ENCODE measurements around the gene GUCD1.

GUCD1 gene

DNA sequence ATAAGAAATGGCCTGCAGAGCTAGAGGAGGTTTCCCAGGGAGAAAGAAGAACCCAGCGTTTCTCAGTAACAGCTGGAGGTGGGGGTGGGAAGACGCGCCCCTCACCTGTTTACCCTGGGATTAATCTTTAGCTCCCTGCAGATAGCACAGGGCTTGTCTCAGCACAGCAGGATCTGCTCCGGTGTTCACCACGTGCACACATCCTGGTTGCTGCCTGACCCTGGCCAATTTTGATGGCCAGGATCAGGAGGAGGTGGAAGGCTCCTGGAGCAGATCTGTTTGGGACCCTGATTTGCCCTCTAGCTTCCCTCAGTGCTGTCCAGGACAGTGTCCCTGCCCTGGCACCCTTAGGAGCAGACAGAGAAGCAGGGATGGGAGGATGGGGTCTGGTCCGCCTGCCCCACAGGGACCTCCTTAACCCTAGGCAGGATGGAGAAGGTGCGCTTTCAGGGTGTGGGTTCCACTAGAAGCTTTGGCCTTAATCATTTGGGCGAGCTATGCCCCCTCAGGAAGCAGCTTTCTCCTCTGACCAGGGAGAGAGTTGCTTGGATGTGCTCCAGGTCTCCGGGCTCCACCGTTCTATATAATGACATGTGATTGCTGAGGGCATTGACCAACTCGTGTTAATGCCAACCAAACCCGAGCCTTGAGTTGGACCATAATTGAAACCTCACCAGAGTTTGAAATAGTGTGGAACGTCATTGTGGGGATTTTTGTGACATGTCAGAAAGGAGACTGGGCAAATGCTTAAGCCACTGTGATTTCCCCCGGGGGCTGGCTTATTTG is 40.5 kb downstream of the GUCD1 start:
- no peak for TF ChIP-seq CTCF (IDR thresholded peaks at IDR 0.05; ENCODE audit: insufficient read depth, low read depth, low read length, missing control alignments)
- no peak overlapping the region for H3K4me3 ChIP-seq (ENCODE audit: low read length)
- no peak for DNase-seq (ENCODE audit: low read depth)

- no peak for DNase-seq (ENCODE audit: low read depth)
- no peak overlapping the region for H3K4me3 ChIP-seq (ENCODE audit: low read length)
- no peak for TF ChIP-seq CTCF (IDR thresholded peaks at IDR 0.05; ENCODE audit: insufficient read depth, low read depth, low read length, missing control alignments)
These were observed 41.3 kb downstream of the GUCD1 start for GRCh38 chr22:24513378-24514240.

- no peak for TF ChIP-seq CTCF (IDR thresholded peaks at IDR 0.05; ENCODE audit: insufficient read depth, low read depth, low read length, missing control alignments)
- no peak for DNase-seq (ENCODE audit: low read depth)
- no peak overlapping the region for H3K4me3 ChIP-seq (ENCODE audit: low read length)
These were observed 42.9 kb downstream of the GUCD1 start for GRCh38 chr22:24512043-24512442.

DNA sequence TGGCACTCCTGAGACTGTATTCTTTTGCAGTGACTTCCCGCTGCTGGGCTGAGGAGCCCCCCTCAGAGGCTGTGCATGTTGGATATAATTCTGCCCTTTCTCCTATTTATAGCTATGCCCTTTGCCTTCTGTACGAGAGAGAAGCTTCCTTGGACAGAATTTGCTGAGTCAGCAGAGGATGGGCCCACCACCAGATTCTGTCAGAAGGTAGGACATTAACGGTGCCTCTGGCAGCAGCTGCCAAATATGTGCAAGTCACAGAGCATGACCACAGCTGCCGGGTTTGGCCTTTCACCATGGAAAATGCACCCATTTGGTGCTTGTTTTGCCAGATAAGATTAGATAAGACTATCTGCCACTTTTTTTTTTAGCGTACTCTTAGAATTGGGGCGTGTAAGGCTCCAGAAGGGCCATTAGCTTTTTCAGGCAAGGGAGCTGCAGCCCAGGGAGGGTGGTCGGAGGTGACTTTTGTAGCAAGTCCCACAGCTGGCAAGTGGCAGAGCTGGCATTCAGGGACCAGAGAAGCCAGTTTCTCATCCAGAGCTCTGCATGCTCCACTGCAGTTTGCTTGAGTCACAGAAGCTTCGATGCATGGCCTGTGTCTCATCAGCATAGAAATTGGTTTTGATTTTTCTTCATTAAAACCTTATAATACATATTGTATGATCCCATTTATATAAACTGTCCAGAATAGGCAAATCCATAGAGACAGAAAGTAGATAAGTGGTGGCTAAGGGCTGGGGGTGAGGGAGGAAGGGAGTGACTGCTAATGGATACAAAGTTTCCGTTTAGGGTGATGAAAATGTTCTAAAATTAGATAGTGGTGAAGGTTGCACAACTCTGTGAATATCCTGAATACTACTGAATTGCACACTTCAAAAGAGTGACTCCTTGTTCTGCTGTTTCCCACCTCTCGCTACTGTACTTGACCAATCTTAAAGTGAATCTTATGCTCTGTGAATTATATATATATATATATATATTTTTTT is 44.0 kb downstream of the GUCD1 start:
- DNase-seq (ENCODE audit: low read depth) = peak; percentile 35
- no peak overlapping the region for H3K4me3 ChIP-seq (ENCODE audit: low read length)
- TF ChIP-seq CTCF (IDR thresholded peaks at IDR 0.05; ENCODE audit: insufficient read depth, low read depth, low read length, missing control alignments) = no peak

DNA sequence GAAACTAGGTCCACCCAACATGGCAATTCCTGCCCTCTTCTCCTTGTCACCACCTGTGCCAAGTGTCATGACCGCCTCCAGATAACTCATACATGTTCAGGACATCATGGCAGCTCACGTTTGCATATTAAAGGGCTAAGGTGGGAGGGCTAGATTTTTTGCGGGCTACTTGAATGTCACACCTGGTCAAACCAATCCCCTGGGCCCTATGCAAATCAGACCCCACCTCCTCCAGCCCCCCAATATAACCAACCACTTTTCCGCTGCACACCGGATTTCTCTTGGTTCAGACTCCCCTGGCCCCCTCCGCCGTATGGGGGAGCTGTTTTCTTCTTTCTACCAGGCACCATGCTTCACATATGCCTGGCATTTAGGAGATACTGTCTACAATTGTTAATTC is 47.2 kb downstream of the GUCD1 start:
- DNase-seq (ENCODE audit: low read depth) = no peak
- no peak for TF ChIP-seq CTCF (IDR thresholded peaks at IDR 0.05; ENCODE audit: insufficient read depth, low read depth, low read length, missing control alignments)
- H3K4me3 ChIP-seq (ENCODE audit: low read length) = no peak overlapping the region

DNA sequence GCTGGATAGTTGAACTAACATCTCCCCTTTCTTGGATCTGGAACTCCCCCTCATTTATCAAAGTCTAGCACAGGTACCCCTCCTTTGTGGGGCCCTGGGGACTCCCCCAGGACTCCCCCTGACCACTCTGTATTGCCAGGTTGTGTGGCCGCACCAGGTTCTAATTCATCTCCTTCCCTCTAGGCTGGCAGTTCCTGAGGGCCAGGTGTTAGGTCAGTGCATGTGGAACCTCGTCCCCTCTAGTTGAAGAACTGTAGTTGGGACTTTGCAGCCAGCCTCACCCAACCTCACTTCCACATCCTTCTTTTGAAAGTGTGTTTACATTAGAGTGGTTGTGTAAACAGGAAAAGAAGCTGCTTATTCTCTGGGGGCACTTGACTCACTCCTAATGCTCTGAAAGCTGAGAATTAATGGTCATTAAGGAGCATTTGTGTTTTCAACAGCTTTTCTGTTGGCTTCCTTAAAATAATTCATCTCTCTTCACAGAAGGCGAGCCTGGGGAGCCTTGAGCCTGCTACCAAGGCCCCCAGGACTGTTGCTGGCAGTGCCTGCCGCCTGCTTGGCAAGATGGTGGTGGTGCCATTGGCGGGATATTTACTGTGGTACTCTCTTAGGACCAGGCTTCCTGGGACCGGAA is 48.0 kb downstream of the GUCD1 start:
- DNase-seq (ENCODE audit: low read depth) = peak; percentile 66
- TF ChIP-seq CTCF (IDR thresholded peaks at IDR 0.05; ENCODE audit: insufficient read depth, low read depth, low read length, missing control alignments) = no peak
- no peak overlapping the region for H3K4me3 ChIP-seq (ENCODE audit: low read length)

Data from epithelial cell of esophagus (primary cell).